HL-60 (cell line): ENCODE measurements around the gene BAZ2B.
A peak's percentile ranks its signal among the peaks of the same experiment; 100 is the strongest.

Source experiments
- DNase-seq, 2 experiments: peaks; one replicate each; pipeline ENCODE4 v3.0.0-alpha.2; 2010 to 2020; ENCODE audit warnings: low read depth in 1 of 2, low spot score in 1 of 2
- H3K27ac ChIP-seq: fragments of 250-450 bp; sonication (Bioruptor Pico); replicated peaks from 2 replicates; pipeline ENCODE4 v1.5.1; 2020; ENCODE audit warnings: mild to moderate bottlenecking, moderate library complexity
- H3K27me3 ChIP-seq: fragments of 250-450 bp; sonication (Bioruptor Pico); 2 replicates; pipeline ENCODE4 v1.5.1; 2021; ENCODE audit warnings: mild to moderate bottlenecking, moderate library complexity; ENCODE audit not compliant: insufficient read depth, poor library complexity, severe bottlenecking
- H3K4me3 ChIP-seq: replicated peaks from 2 replicates; pipeline ENCODE4 v1.5.1; 2011; ENCODE audit warnings: mild to moderate bottlenecking, control low read depth, low read length; ENCODE audit not compliant: insufficient read depth
- CTCF ChIP-seq: IDR thresholded peaks from one replicate; pipeline ENCODE4 v1.5.1; 2011; ENCODE audit warnings: low read length, control low read depth, inconsistent platforms; ENCODE audit not compliant: insufficient read depth
- GABPA ChIP-seq: IDR thresholded peaks from 2 replicates; pipeline ENCODE4 v1.6.1; 2012; ENCODE audit warnings: low read depth
- POLR2AphosphoS5 ChIP-seq: IDR thresholded peaks from 2 replicates; pipeline ENCODE4 v1.6.1; 2012; ENCODE audit warnings: low read depth
- REST ChIP-seq: IDR thresholded peaks from 2 replicates; pipeline ENCODE4 v1.6.1; 2012; ENCODE audit warnings: low read depth; ENCODE audit not compliant: insufficient replicate concordance
- SPI1 ChIP-seq: IDR thresholded peaks from 2 replicates; pipeline ENCODE4 v1.6.1; 2012; ENCODE audit warnings: low read depth, mild to moderate bottlenecking, borderline replicate concordance

BAZ2B gene

GRCh38 chr2:159521272-159521671, 95.1 kb downstream of the BAZ2B start:
- Histone ChIP-seq H3K27me3 (no peaks in the 10 kb centered on the region), H3K4me3 (no peak overlapping the region), H3K27ac (no peak overlapping the region)
- TF ChIP-seq CTCF, result no peak
- TF ChIP-seq GABPA, result no peak
- no peak for TF ChIP-seq POLR2AphosphoS5
- TF ChIP-seq REST, result no peak
- no peak for TF ChIP-seq SPI1
- peak in 1 of 2 experiments; percentile 30 for DNase-seq

GRCh38 chr2:159518321-159519005, 97.9 kb downstream of the BAZ2B start:
- H3K4me3 ChIP-seq, result no peak overlapping the region
- no peak for DNase-seq
- TF ChIP-seq SPI1 (no peak), POLR2AphosphoS5 (no peak)
- H3K27me3 ChIP-seq, result no peaks in the 10 kb centered on the region
- H3K27ac ChIP-seq, result no peak overlapping the region

- Histone ChIP-seq H3K4me3 (peak overlapping the region; percentile 29), H3K27me3 (no peaks in the 10 kb centered on the region), H3K27ac (peak overlapping the region; percentile 74)
- peak in 1 of 2 experiments; percentile 10 for DNase-seq
- TF ChIP-seq GABPA (no peak), POLR2AphosphoS5 (0 out of 2 replicates have a peak, but pooled peaks have one; percentile 18)
Measured at GRCh38 chr2:159516241-159516758, 100.0 kb downstream of the BAZ2B start.

- H3K27ac ChIP-seq, result peak overlapping the region; percentile 74
- no peak for DNase-seq
- TF ChIP-seq GABPA (no peak), POLR2AphosphoS5 (no peak), CTCF (no peak), SPI1 (no peak), REST (no peak)
- no peaks in the 10 kb centered on the region for H3K27me3 ChIP-seq
- no peak overlapping the region for H3K4me3 ChIP-seq
Measured at GRCh38 chr2:159515441-159515840, 100.9 kb downstream of the BAZ2B start.
